ENCODE measurements around the gene LRIT2.

- TF ChIP-seq CTCF (IDR thresholded peaks at IDR 0.05; ENCODE audit: low read depth, low read length) (no peak), EZH2phosphoT487 (IDR thresholded peaks at IDR 0.05; ENCODE audit: low read depth) (no peak)
Measured at GRCh38 chr10:84237199-84238051, 12.1 kb upstream of the LRIT2 start.

Data from OCI-LY3 (cell line).